Parathyroid adenoma (tissue), 2 donors: Measurements from ENCODE around the gene SNX33.

ENCODE experiments used
- H2AFZ ChIP-seq: fragments of 300-600 bp; sonication (generic); one replicate; pipeline ENCODE4 v1.7.0; 2017; ENCODE audit warnings: antibody characterized with exemption, mild to moderate bottlenecking
- H3K27ac ChIP-seq: fragments of 300-600 bp; sonication (generic); one replicate; pipeline ENCODE4 v1.7.0; 2017
- H3K27me3 ChIP-seq: fragments of 300-600 bp; sonication (generic); one replicate; pipeline ENCODE4 v1.7.0; 2017; ENCODE audit warnings: low read length; ENCODE audit not compliant: control insufficient read depth, insufficient read depth
- H3K36me3 ChIP-seq: fragments of 300-600 bp; sonication (generic); one replicate; pipeline ENCODE4 v1.7.0; 2017; ENCODE audit warnings: low read length; ENCODE audit not compliant: control insufficient read depth, insufficient read depth
- H3K4me1 ChIP-seq: fragments of 300-600 bp; sonication (generic); one replicate; pipeline ENCODE4 v1.7.0; 2017; ENCODE audit warnings: control low read depth
- H3K4me2 ChIP-seq: fragments of 300-600 bp; sonication (generic); one replicate; pipeline ENCODE4 v1.7.0; 2017; ENCODE audit warnings: low read length
- H3K4me3 ChIP-seq: fragments of 300-600 bp; sonication (generic); one replicate; pipeline ENCODE4 v1.7.0; 2017; ENCODE audit warnings: low read depth, low read length
- H3K79me2 ChIP-seq: fragments of 300-600 bp; sonication (generic); one replicate; pipeline ENCODE4 v1.7.0; 2017; ENCODE audit warnings: control low read depth
- H3K9ac ChIP-seq: fragments of 300-600 bp; sonication (generic); one replicate; pipeline ENCODE4 v1.7.0; 2017; ENCODE audit warnings: mild to moderate bottlenecking
- H3K9me3 ChIP-seq: fragments of 300-600 bp; sonication (generic); one replicate; pipeline ENCODE4 v1.7.0; 2017; ENCODE audit warnings: low read length; ENCODE audit not compliant: control insufficient read depth
- TF ChIP-seq, protein P1 (sequence below): fragments of 300-600 bp; sonication (generic); IDR thresholded peaks from one replicate; pipeline ENCODE4 v1.7.0; 2017; ENCODE audit warnings: antibody characterized with exemption, mild to moderate bottlenecking
- donor health status: primary hyperparathyroidism.

The SNX33 gene

DNA sequence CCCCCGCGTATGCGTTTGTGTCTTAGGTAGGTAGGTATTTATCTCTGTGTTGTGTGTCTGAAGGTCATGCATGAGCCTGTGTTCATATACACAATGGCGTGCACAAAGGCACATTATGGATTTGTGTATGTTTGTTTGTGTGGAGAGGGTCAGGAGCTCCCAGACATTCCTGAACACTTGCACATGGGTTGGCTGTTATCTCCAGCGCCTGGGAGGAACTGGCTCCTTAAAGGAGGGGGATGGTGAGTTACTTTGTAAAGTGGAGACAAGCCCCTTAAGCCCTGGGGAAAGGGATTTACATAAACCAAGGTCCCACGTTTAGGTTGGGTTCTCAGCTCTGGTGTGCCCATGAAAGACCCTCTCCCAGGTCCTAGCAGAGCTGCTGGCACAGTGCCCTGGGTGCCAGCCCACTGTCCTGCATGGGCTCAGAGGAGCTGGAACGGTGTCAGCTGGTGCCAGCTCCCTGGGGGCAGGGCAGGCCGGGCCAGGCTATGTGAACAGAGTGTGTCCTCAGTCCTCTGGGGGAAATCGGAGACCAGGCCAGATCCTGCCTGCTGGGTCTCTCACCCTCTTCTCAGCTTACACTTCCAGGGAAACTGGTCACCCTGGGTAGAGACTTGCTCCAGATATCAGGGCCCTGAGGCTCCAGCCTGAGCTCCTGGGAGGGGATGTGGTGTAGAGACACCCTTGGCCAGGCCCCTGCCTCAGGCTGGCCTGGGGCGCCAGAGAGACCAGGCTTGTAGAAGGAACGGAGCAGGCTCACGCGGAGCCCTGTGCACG is 25.1 kb downstream of the SNX33 start:
- no peak overlapping the region for H3K4me2 ChIP-seq
- TF ChIP-seq, protein P1, sequence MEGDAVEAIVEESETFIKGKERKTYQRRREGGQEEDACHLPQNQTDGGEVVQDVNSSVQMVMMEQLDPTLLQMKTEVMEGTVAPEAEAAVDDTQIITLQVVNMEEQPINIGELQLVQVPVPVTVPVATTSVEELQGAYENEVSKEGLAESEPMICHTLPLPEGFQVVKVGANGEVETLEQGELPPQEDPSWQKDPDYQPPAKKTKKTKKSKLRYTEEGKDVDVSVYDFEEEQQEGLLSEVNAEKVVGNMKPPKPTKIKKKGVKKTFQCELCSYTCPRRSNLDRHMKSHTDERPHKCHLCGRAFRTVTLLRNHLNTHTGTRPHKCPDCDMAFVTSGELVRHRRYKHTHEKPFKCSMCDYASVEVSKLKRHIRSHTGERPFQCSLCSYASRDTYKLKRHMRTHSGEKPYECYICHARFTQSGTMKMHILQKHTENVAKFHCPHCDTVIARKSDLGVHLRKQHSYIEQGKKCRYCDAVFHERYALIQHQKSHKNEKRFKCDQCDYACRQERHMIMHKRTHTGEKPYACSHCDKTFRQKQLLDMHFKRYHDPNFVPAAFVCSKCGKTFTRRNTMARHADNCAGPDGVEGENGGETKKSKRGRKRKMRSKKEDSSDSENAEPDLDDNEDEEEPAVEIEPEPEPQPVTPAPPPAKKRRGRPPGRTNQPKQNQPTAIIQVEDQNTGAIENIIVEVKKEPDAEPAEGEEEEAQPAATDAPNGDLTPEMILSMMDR: no peak
- peaks cover 7% of the 10 kb centered on the region for H3K4me1 ChIP-seq
- H3K27ac ChIP-seq: no peak overlapping the region
- H3K4me3 ChIP-seq: no peak overlapping the region
- no peaks in the 10 kb centered on the region for H3K9me3 ChIP-seq
- H3K79me2 ChIP-seq: no peaks in the 10 kb centered on the region
- no peaks in the 10 kb centered on the region for H3K36me3 ChIP-seq
- H3K27me3 ChIP-seq: no peaks in the 10 kb centered on the region
- H2AFZ ChIP-seq: peak overlapping the region; percentile 54
- no peak overlapping the region for H3K9ac ChIP-seq

DNA sequence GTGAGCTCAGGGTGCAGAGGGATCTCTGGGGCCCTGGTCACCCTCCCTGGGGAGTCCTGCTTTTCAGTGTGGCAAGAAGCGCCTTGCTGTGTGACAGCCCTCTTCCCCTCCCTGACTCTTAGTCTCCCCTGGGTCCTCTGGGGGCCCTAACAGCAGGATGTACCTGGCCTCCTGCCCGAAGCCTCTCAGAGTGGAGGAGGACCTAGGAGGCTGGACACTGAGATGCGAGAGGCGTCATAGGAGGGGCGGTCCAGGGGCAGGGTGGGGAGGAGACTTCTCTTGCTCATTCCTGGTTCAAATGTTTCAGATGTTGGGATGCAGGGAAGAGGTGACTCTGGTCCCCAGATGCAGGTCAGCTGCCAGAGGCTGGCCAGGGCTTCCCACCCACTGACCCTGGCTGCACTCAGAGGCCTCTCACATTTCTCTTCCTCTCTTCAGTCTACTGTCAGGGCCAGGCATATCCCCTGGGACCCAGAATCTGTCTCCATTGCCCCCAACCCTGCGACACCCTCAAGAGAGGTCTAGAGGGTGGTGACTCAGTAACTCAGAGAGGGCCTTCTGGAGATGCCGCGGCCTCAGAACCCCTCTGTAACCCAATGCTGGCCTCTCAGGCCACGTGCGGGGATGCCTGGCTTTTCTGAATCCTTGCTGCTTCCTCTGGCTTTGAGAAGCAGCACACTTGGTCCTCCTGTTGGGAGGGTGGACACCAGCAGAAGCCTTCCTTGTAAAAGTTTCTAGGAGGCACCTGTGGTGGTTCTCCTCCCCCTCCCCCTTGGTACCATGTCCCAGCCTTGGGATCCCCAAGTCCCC is 25.9 kb downstream of the SNX33 start:
- no peak overlapping the region for H3K4me2 ChIP-seq
- no peaks in the 10 kb centered on the region for H3K27me3 ChIP-seq
- H3K4me3 ChIP-seq: no peak overlapping the region
- TF ChIP-seq, protein P1: no peak
- H3K36me3 ChIP-seq: no peaks in the 10 kb centered on the region
- no peak overlapping the region for H3K27ac ChIP-seq
- H3K79me2 ChIP-seq: no peaks in the 10 kb centered on the region
- no peak overlapping the region for H3K9ac ChIP-seq
- peaks cover 7% of the 10 kb centered on the region for H3K4me1 ChIP-seq
- peak overlapping the region; percentile 54 for H2AFZ ChIP-seq
- no peaks in the 10 kb centered on the region for H3K9me3 ChIP-seq

DNA sequence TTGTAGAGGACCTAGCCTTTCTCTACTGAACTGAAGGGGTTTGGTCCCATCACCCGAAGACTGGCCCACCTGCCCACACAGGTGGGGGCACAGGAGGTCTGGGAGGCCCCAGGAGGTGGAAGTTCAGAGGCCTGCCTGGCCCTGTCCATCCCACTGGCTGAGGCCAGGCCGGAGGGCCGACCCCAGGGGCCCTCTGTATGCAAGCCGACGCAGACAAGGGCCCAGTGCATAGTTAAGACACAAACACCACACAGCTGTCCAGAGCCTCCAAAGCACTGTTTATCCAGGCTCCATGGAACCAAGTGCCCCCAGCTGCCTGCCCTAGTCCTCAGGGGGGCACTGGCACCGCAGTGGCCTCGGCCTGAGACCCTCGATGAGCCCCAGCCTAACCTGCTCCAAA is 26.7 kb downstream of the SNX33 start:
- Histone ChIP-seq H3K36me3 (no peaks in the 10 kb centered on the region), H3K4me3 (no peak overlapping the region), H3K27ac (no peak overlapping the region), H2AFZ (no peak overlapping the region), H3K9ac (no peak overlapping the region), H3K4me2 (no peak overlapping the region), H3K79me2 (no peaks in the 10 kb centered on the region), H3K4me1 (peaks cover 7% of the 10 kb centered on the region), H3K27me3 (no peaks in the 10 kb centered on the region), H3K9me3 (no peaks in the 10 kb centered on the region)
- TF ChIP-seq, protein P1: no peak

DNA sequence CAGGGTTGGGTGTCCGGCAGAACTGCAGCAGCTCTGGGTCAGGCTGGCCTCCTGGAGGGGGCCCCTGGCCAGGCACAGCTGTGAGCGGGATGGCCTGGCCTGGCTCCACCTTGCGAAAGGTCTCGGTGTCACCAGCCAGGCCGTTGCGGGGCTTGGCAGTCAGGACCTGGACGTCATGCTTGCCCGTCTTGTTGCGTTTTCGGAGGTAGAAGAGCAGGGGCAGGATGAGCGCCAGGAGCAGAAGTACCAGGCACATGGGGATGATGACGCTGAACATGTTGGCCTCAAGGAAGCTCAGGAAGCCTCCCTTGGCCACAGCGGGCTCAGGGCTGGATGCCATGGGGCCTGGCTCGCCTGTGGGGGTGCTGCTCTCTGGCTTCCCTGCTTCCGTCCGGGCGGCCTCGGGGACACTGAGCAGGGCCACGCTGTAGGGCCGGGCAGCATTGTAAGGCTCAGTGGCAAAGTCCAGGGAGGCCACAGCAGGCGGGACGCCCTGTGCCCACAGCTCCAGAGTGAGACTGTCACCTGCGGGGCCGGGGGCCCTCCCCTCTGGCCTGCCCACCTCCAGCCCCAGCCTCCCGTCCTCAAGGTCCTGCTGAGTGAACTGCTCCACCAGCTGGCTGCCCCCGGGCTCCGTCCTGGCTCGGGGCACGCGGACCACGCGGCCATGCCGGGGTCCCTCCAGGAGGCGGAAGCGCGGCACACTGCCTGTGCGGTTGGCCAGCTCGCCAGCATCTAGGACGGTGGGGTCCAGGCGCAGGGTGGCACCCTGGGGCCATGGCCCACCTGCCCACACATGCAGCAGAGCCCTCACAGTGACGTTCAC is 28.1 kb downstream of the SNX33 start:
- no peak overlapping the region for H2AFZ ChIP-seq
- H3K27ac ChIP-seq: no peak overlapping the region
- H3K36me3 ChIP-seq: no peaks in the 10 kb centered on the region
- no peak overlapping the region for H3K9ac ChIP-seq
- no peaks in the 10 kb centered on the region for H3K9me3 ChIP-seq
- H3K4me3 ChIP-seq: no peak overlapping the region
- TF ChIP-seq, protein P1: no peak
- no peak overlapping the region for H3K4me2 ChIP-seq
- H3K27me3 ChIP-seq: no peaks in the 10 kb centered on the region
- no peaks in the 10 kb centered on the region for H3K79me2 ChIP-seq
- peaks cover 7% of the 10 kb centered on the region for H3K4me1 ChIP-seq
